ENCODE measurements around the gene E4F1. TPM values are rescaled to one million over a fixed set of nuclear protein-coding genes. Genes with fewer than 3 reads are reported as not detected.

Gene E4F1
- total RNA-seq, 1 experiment from 2014 or later = 30.1 TPM

- intact Hi-C loops (cut with micrococcal nuclease; ENCODE audit: unreplicated experiment) = no loop called here
- Mint-ChIP-seq H3K27ac (ENCODE audit: unreplicated experiment) (no peak overlapping the region), H3K27me3 (ENCODE audit: insufficient read depth, unreplicated experiment) (no peaks in the 10 kb centered on the region), H3K9me3 (ENCODE audit: unreplicated experiment) (no peaks in the 10 kb centered on the region), H3K4me3 (ENCODE audit: unreplicated experiment) (no peak overlapping the region), H3K4me1 (ENCODE audit: low read depth, unreplicated experiment) (peaks cover 6% of the 10 kb centered on the region), H3K36me3 (ENCODE audit: insufficient read depth, unreplicated experiment) (peaks cover 45% of the 10 kb centered on the region)
- H3K27me3 ChIP-seq (replicated peaks; ENCODE audit: control insufficient read depth, insufficient read depth, low read length) = no peaks in the 10 kb centered on the region
- POLR2A ChIA-PET = no interaction called here
- no peak for DNase-seq
- no peaks in the 10 kb centered on the region for H3K4me1 ChIP-seq
- no peak overlapping the region for H3K4me3 ChIP-seq (ENCODE audit: low read depth, low read length)
- no peaks in the 10 kb centered on the region for H3K9me3 ChIP-seq
- CTCF ChIA-PET = no interaction called here
- BruUV-seq (replicated peaks) = no TSS peak
- TF ChIP-seq, protein P1, sequence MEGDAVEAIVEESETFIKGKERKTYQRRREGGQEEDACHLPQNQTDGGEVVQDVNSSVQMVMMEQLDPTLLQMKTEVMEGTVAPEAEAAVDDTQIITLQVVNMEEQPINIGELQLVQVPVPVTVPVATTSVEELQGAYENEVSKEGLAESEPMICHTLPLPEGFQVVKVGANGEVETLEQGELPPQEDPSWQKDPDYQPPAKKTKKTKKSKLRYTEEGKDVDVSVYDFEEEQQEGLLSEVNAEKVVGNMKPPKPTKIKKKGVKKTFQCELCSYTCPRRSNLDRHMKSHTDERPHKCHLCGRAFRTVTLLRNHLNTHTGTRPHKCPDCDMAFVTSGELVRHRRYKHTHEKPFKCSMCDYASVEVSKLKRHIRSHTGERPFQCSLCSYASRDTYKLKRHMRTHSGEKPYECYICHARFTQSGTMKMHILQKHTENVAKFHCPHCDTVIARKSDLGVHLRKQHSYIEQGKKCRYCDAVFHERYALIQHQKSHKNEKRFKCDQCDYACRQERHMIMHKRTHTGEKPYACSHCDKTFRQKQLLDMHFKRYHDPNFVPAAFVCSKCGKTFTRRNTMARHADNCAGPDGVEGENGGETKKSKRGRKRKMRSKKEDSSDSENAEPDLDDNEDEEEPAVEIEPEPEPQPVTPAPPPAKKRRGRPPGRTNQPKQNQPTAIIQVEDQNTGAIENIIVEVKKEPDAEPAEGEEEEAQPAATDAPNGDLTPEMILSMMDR (IDR thresholded peaks at IDR 0.05; ENCODE audit: insufficient read depth in 1 of 2, low read depth in 1 of 2, low read length in 1 of 2, severe bottlenecking in 1 of 2, unreplicated experiment in 1 of 2) = no peak
- H3K36me3 ChIP-seq (ENCODE audit: control insufficient read depth, insufficient read depth, low read length) = no peaks in the 10 kb centered on the region; the same call in 1 of the 2 replicates
These were observed 44.3 kb upstream of the E4F1 start for GRCh38 chr16:2179107-2179501.

DNA sequence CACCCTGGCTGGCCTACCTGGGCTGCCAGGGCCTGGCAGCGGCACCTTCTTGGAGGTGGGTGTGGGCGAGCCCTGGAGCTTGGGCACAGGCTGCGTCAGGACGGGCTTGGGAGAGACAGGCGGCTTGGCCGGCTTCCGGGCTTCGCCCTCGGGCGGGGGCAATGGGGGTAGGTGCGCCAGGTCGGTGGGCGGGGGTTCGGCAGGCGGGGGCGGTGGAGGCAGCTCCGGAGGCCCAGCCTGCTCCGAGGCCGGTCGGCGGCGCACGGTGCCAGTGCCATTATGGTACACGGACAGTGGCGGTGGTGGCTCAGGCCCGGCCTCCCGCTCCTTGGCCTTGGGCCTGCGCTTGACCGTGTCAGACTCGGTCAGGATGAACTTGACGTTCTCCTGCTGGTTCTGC, 43.8 kb upstream of the E4F1 start:
- H3K4me1 ChIP-seq = no peaks in the 10 kb centered on the region
- POLR2A ChIA-PET = no interaction called here

GRCh38 chr16:2180461-2180860, 42.9 kb upstream of the E4F1 start:
- ChIA-PET POLR2A (no interaction called here), CTCF (no interaction called here)
- H3K4me1 Mint-ChIP-seq (ENCODE audit: low read depth, unreplicated experiment) = peaks cover 6% of the 10 kb centered on the region
- Histone ChIP-seq H3K27me3 (replicated peaks; ENCODE audit: control insufficient read depth, insufficient read depth, low read length) (no peaks in the 10 kb centered on the region), H3K36me3 (ENCODE audit: control insufficient read depth, insufficient read depth, low read length) (no peaks in the 10 kb centered on the region; the same call in 1 of the 2 replicates), H3K4me1 (no peaks in the 10 kb centered on the region), H3K4me3 (ENCODE audit: low read depth, low read length) (no peak overlapping the region), H3K9me3 (no peaks in the 10 kb centered on the region)
- H3K27ac Mint-ChIP-seq (ENCODE audit: unreplicated experiment) = no peak overlapping the region
- peaks cover 36% of the 10 kb centered on the region for H3K36me3 Mint-ChIP-seq (ENCODE audit: insufficient read depth, unreplicated experiment)
- no peak for DNase-seq
- no TSS peak for BruUV-seq (replicated peaks)
- TF ChIP-seq, protein P1 (IDR thresholded peaks at IDR 0.05; ENCODE audit: insufficient read depth in 1 of 2, low read depth in 1 of 2, low read length in 1 of 2, severe bottlenecking in 1 of 2, unreplicated experiment in 1 of 2) = no peak
- H3K9me3 Mint-ChIP-seq (ENCODE audit: unreplicated experiment) = no peaks in the 10 kb centered on the region
- no peak overlapping the region for H3K4me3 Mint-ChIP-seq (ENCODE audit: unreplicated experiment)
- intact Hi-C loops (cut with micrococcal nuclease; ENCODE audit: unreplicated experiment) = no loop called here
- no peaks in the 10 kb centered on the region for H3K27me3 Mint-ChIP-seq (ENCODE audit: insufficient read depth, unreplicated experiment)

More for the DNA sequence above, 43.8 kb upstream of the E4F1 start:
- no peak overlapping the region for H3K4me3 ChIP-seq (ENCODE audit: low read depth, low read length)
- Mint-ChIP-seq H3K4me3 (ENCODE audit: unreplicated experiment) (no peak overlapping the region), H3K27ac (ENCODE audit: unreplicated experiment) (no peak overlapping the region), H3K9me3 (ENCODE audit: unreplicated experiment) (no peaks in the 10 kb centered on the region), H3K4me1 (ENCODE audit: low read depth, unreplicated experiment) (peaks cover 6% of the 10 kb centered on the region), H3K27me3 (ENCODE audit: insufficient read depth, unreplicated experiment) (no peaks in the 10 kb centered on the region), H3K36me3 (ENCODE audit: insufficient read depth, unreplicated experiment) (peaks cover 45% of the 10 kb centered on the region)
- no TSS peak for BruUV-seq (replicated peaks)
- TF ChIP-seq, protein P1 (IDR thresholded peaks at IDR 0.05; ENCODE audit: insufficient read depth in 1 of 2, low read depth in 1 of 2, low read length in 1 of 2, severe bottlenecking in 1 of 2, unreplicated experiment in 1 of 2) = no peak
- no peaks in the 10 kb centered on the region for H3K27me3 ChIP-seq (replicated peaks; ENCODE audit: control insufficient read depth, insufficient read depth, low read length)
- no peak for DNase-seq
- CTCF ChIA-PET = no interaction called here
- H3K36me3 ChIP-seq (ENCODE audit: control insufficient read depth, insufficient read depth, low read length) = no peaks in the 10 kb centered on the region; the same call in 1 of the 2 replicates
- H3K9me3 ChIP-seq = no peaks in the 10 kb centered on the region
- intact Hi-C loops (cut with micrococcal nuclease; ENCODE audit: unreplicated experiment) = no loop called here

All from Caco-2 (cell line).